ENCODE measurements around the gene PHF20.
"Not testable (repeated sequence)": the region's sequence is repeated elsewhere in the genome, so short reads cannot be mapped to it uniquely, and the experiment has no call there.

Gene PHF20

GRCh38 chr20:35882427-35883161 is 110.8 kb downstream of the PHF20 start:
- not testable (repeated sequence) for H3K9me3 ChIP-seq (ENCODE audit: control insufficient read depth in 1 of 2, low read length in 2 of 2); H3K4me3 ChIP-seq (ENCODE audit: low read depth in 1 of 2, low read length in 2 of 2); H3K27me3 ChIP-seq (ENCODE audit: low read depth, low read length)
- Histone ChIP-seq H3K4me1 (ENCODE audit: control insufficient read depth in 1 of 2, insufficient read depth in 2 of 2, low read length in 2 of 2) (peaks cover 0 to 12% of the 10 kb centered on the region in 2 donors), H3K27ac (ENCODE audit: low read length) (peak overlapping the region; percentile 53), H3K36me3 (ENCODE audit: control insufficient read depth in 1 of 2, insufficient read depth in 2 of 2, low read length in 2 of 2) (peaks cover 0 to 14% of the 10 kb centered on the region in 2 donors)

- H3K27ac ChIP-seq (ENCODE audit: low read length), result peak overlapping the region; percentile 53
- H3K27me3 ChIP-seq (ENCODE audit: low read depth, low read length), result no peaks in the 10 kb centered on the region
- no peak overlapping the region for H3K4me3 ChIP-seq (ENCODE audit: low read depth in 1 of 2, low read length in 2 of 2)
- peaks cover 0 to 12% of the 10 kb centered on the region in 2 donors for H3K4me1 ChIP-seq (ENCODE audit: control insufficient read depth in 1 of 2, insufficient read depth in 2 of 2, low read length in 2 of 2)
- H3K36me3 ChIP-seq (ENCODE audit: control insufficient read depth in 1 of 2, insufficient read depth in 2 of 2, low read length in 2 of 2), result peaks cover 0 to 10% of the 10 kb centered on the region in 2 donors
- H3K9me3 ChIP-seq (ENCODE audit: control insufficient read depth in 1 of 2, low read length in 2 of 2), result no peaks in the 10 kb centered on the region
Measured at GRCh38 chr20:35883336-35883777, 111.5 kb downstream of the PHF20 start.

GRCh38 chr20:35883778-35884540 is 112.1 kb downstream of the PHF20 start:
- H3K4me3 ChIP-seq (ENCODE audit: low read depth in 1 of 2, low read length in 2 of 2), result no peak overlapping the region

GRCh38 chr20:35884541-35884865 is 112.7 kb downstream of the PHF20 start:
- H3K27ac ChIP-seq (ENCODE audit: low read length), result peak overlapping the region; percentile 53
- no peak overlapping the region for H3K4me3 ChIP-seq (ENCODE audit: low read depth in 1 of 2, low read length in 2 of 2)
- H3K27me3 ChIP-seq (ENCODE audit: low read depth, low read length), result no peaks in the 10 kb centered on the region
- H3K36me3 ChIP-seq (ENCODE audit: control insufficient read depth in 1 of 2, insufficient read depth in 2 of 2, low read length in 2 of 2), result peaks cover 0 to 10% of the 10 kb centered on the region in 2 donors
- H3K4me1 ChIP-seq (ENCODE audit: control insufficient read depth in 1 of 2, insufficient read depth in 2 of 2, low read length in 2 of 2), result peaks cover 0 to 12% of the 10 kb centered on the region in 2 donors
- H3K9me3 ChIP-seq (ENCODE audit: control insufficient read depth in 1 of 2, low read length in 2 of 2), result no peaks in the 10 kb centered on the region

More at GRCh38 chr20:35883778-35884540, 112.1 kb downstream of the PHF20 start:
- Histone ChIP-seq H3K27me3 (ENCODE audit: low read depth, low read length) (no peaks in the 10 kb centered on the region), H3K36me3 (ENCODE audit: control insufficient read depth in 1 of 2, insufficient read depth in 2 of 2, low read length in 2 of 2) (peaks cover 0 to 10% of the 10 kb centered on the region in 2 donors), H3K9me3 (ENCODE audit: control insufficient read depth in 1 of 2, low read length in 2 of 2) (no peaks in the 10 kb centered on the region), H3K4me1 (ENCODE audit: control insufficient read depth in 1 of 2, insufficient read depth in 2 of 2, low read length in 2 of 2) (peaks cover 0 to 12% of the 10 kb centered on the region in 2 donors), H3K27ac (ENCODE audit: low read length) (peak overlapping the region; percentile 53)

GRCh38 chr20:35885212-35885611 is 113.4 kb downstream of the PHF20 start:
- peaks cover 0 to 12% of the 10 kb centered on the region in 2 donors for H3K4me1 ChIP-seq (ENCODE audit: control insufficient read depth in 1 of 2, insufficient read depth in 2 of 2, low read length in 2 of 2)

GRCh38 chr20:35886537-35886936 is 114.7 kb downstream of the PHF20 start:
- Histone ChIP-seq H3K4me1 (ENCODE audit: control insufficient read depth in 1 of 2, insufficient read depth in 2 of 2, low read length in 2 of 2) (peaks cover 0 to 12% of the 10 kb centered on the region in 2 donors), H3K9me3 (ENCODE audit: control insufficient read depth in 1 of 2, low read length in 2 of 2) (no peaks in the 10 kb centered on the region), H3K27me3 (ENCODE audit: low read depth, low read length) (no peaks in the 10 kb centered on the region), H3K4me3 (ENCODE audit: low read depth in 1 of 2, low read length in 2 of 2) (no peak overlapping the region), H3K36me3 (ENCODE audit: control insufficient read depth in 1 of 2, insufficient read depth in 2 of 2, low read length in 2 of 2) (peaks cover 0 to 10% of the 10 kb centered on the region in 2 donors), H3K27ac (ENCODE audit: low read length) (no peak overlapping the region)

More at GRCh38 chr20:35885212-35885611, 113.4 kb downstream of the PHF20 start:
- H3K36me3 ChIP-seq (ENCODE audit: control insufficient read depth in 1 of 2, insufficient read depth in 2 of 2, low read length in 2 of 2), result peaks cover 0 to 10% of the 10 kb centered on the region in 2 donors
- no peaks in the 10 kb centered on the region for H3K27me3 ChIP-seq (ENCODE audit: low read depth, low read length)
- H3K9me3 ChIP-seq (ENCODE audit: control insufficient read depth in 1 of 2, low read length in 2 of 2), result no peaks in the 10 kb centered on the region
- no peak overlapping the region for H3K4me3 ChIP-seq (ENCODE audit: low read depth in 1 of 2, low read length in 2 of 2)
- H3K27ac ChIP-seq (ENCODE audit: low read length), result no peak overlapping the region

GRCh38 chr20:35887393-35888064 is 115.7 kb downstream of the PHF20 start:
- Histone ChIP-seq H3K27ac (ENCODE audit: low read length) (no peak overlapping the region), H3K4me1 (ENCODE audit: control insufficient read depth in 1 of 2, insufficient read depth in 2 of 2, low read length in 2 of 2) (peaks cover 0 to 12% of the 10 kb centered on the region in 2 donors), H3K4me3 (ENCODE audit: low read depth in 1 of 2, low read length in 2 of 2) (no peak overlapping the region), H3K27me3 (ENCODE audit: low read depth, low read length) (no peaks in the 10 kb centered on the region), H3K36me3 (ENCODE audit: control insufficient read depth in 1 of 2, insufficient read depth in 2 of 2, low read length in 2 of 2) (peaks cover 0 to 10% of the 10 kb centered on the region in 2 donors), H3K9me3 (ENCODE audit: control insufficient read depth in 1 of 2, low read length in 2 of 2) (no peaks in the 10 kb centered on the region)

- Histone ChIP-seq H3K27me3 (ENCODE audit: low read depth, low read length) (no peaks in the 10 kb centered on the region), H3K27ac (ENCODE audit: low read length) (no peak overlapping the region), H3K9me3 (ENCODE audit: control insufficient read depth in 1 of 2, low read length in 2 of 2) (no peaks in the 10 kb centered on the region), H3K36me3 (ENCODE audit: control insufficient read depth in 1 of 2, insufficient read depth in 2 of 2, low read length in 2 of 2) (peaks cover 0 to 7% of the 10 kb centered on the region in 2 donors), H3K4me1 (ENCODE audit: control insufficient read depth in 1 of 2, insufficient read depth in 2 of 2, low read length in 2 of 2) (peaks cover 0 to 12% of the 10 kb centered on the region in 2 donors), H3K4me3 (ENCODE audit: low read depth in 1 of 2, low read length in 2 of 2) (no peak overlapping the region)
Measured at GRCh38 chr20:35888657-35889056, 116.8 kb downstream of the PHF20 start.

GRCh38 chr20:35891375-35891774 is 119.6 kb downstream of the PHF20 start:
- Histone ChIP-seq H3K27me3 (ENCODE audit: low read depth, low read length) (no peaks in the 10 kb centered on the region), H3K4me3 (ENCODE audit: low read depth in 1 of 2, low read length in 2 of 2) (no peak overlapping the region), H3K9me3 (ENCODE audit: control insufficient read depth in 1 of 2, low read length in 2 of 2) (no peaks in the 10 kb centered on the region), H3K4me1 (ENCODE audit: control insufficient read depth in 1 of 2, insufficient read depth in 2 of 2, low read length in 2 of 2) (peaks cover 0 to 4% of the 10 kb centered on the region in 2 donors), H3K36me3 (ENCODE audit: control insufficient read depth in 1 of 2, insufficient read depth in 2 of 2, low read length in 2 of 2) (peaks cover 0 to 4% of the 10 kb centered on the region in 2 donors), H3K27ac (ENCODE audit: low read length) (no peak overlapping the region)

GRCh38 chr20:35892871-35893270 is 121.1 kb downstream of the PHF20 start:
- no peaks in the 10 kb centered on the region for H3K4me1 ChIP-seq (ENCODE audit: control insufficient read depth in 1 of 2, insufficient read depth in 2 of 2, low read length in 2 of 2)
- H3K36me3 ChIP-seq (ENCODE audit: control insufficient read depth in 1 of 2, insufficient read depth in 2 of 2, low read length in 2 of 2), result no peaks in the 10 kb centered on the region
- no peaks in the 10 kb centered on the region for H3K9me3 ChIP-seq (ENCODE audit: control insufficient read depth in 1 of 2, low read length in 2 of 2)

GRCh38 chr20:35893942-35894341 is 122.1 kb downstream of the PHF20 start:
- Histone ChIP-seq H3K4me3 (ENCODE audit: low read depth in 1 of 2, low read length in 2 of 2) (no peak overlapping the region), H3K4me1 (ENCODE audit: control insufficient read depth in 1 of 2, insufficient read depth in 2 of 2, low read length in 2 of 2) (no peaks in the 10 kb centered on the region), H3K9me3 (ENCODE audit: control insufficient read depth in 1 of 2, low read length in 2 of 2) (no peaks in the 10 kb centered on the region), H3K27ac (ENCODE audit: low read length) (no peak overlapping the region), H3K36me3 (ENCODE audit: control insufficient read depth in 1 of 2, insufficient read depth in 2 of 2, low read length in 2 of 2) (no peaks in the 10 kb centered on the region), H3K27me3 (ENCODE audit: low read depth, low read length) (no peaks in the 10 kb centered on the region)

More at GRCh38 chr20:35892871-35893270, 121.1 kb downstream of the PHF20 start:
- Histone ChIP-seq H3K27ac (ENCODE audit: low read length) (no peak overlapping the region), H3K4me3 (ENCODE audit: low read depth in 1 of 2, low read length in 2 of 2) (no peak overlapping the region), H3K27me3 (ENCODE audit: low read depth, low read length) (no peaks in the 10 kb centered on the region)
